Duodenal mucosa (tissue), 2 donors: ENCODE data around the gene PLXNB2.

Experiments
- H3K27ac ChIP-seq: one replicate; pipeline ENCODE4 v1.7.0; 2013; ENCODE audit warnings: low read depth, low read length
- H3K27me3 ChIP-seq, 2 donors: one replicate each; pipeline ENCODE4 v1.7.0; 2013; ENCODE audit warnings: low read length in 2 of 2, control low read depth in 1 of 2; ENCODE audit not compliant: insufficient read depth in 2 of 2, control insufficient read depth in 1 of 2
- H3K36me3 ChIP-seq, 2 donors: one replicate each; pipeline ENCODE4 v1.7.0; 2013; ENCODE audit warnings: low read length in 2 of 2, control low read depth in 1 of 2; ENCODE audit not compliant: insufficient read depth in 2 of 2, control insufficient read depth in 1 of 2
- H3K4me1 ChIP-seq, 2 donors: one replicate each; pipeline ENCODE4 v1.7.0; 2013; ENCODE audit warnings: low read length in 2 of 2, control low read depth in 1 of 2; ENCODE audit not compliant: insufficient read depth in 2 of 2, control insufficient read depth in 1 of 2
- H3K4me3 ChIP-seq, 2 donors: one replicate each; pipeline ENCODE4 v1.7.0; 2013; ENCODE audit warnings: low read length in 2 of 2, low read depth in 1 of 2
- H3K9ac ChIP-seq, 2 donors: one replicate each; pipeline ENCODE4 v1.7.0; 2013; ENCODE audit warnings: low read length in 2 of 2, low read depth in 1 of 2
- H3K9me3 ChIP-seq, 2 donors: one replicate each; pipeline ENCODE4 v1.7.0; 2013; ENCODE audit warnings: low read length in 2 of 2, control low read depth in 1 of 2; ENCODE audit not compliant: control insufficient read depth in 1 of 2

PLXNB2 gene

DNA sequence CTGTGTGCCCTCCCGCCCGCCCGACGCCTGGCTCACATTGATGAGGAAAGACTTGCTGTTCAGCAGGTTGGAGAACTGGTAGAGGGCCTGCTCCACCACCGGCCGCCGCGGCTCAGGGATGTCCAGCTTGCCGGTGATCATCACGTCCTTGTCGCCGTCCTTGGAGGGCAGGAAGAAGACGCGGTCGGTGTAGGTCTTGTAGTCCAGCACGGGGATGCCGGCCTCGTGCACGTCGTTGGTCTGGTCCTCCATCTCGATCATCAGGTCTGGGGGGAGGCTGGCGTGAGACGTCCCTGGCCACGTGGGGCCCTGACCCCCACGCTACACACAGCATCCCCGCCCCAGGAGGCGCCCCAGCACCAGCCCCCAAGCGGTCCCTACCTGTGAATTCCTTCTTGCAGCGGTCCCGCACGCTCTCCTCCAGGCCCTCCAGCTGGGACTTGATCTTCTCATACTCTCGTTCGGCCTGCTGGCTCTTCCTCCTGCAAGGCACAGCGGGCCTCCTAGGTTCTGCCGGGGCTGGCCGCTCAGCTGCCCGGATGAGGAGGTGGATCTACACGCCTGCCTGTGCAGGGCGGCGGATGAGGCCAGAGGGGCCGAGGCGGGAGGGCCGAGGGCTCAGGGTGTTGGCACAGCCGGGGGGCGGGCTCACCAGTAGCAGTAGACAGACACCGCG lies 26.6 kb downstream of the PLXNB2 start:
- Histone ChIP-seq H3K27me3 (no peaks in the 10 kb centered on the region), H3K4me3 (no peak overlapping the region), H3K27ac (no peak overlapping the region), H3K36me3 (peaks cover 14 to 77% of the 10 kb centered on the region in 2 donors), H3K9me3 (no peaks in the 10 kb centered on the region), H3K9ac (no peak overlapping the region), H3K4me1 (peaks cover 6 to 7% of the 10 kb centered on the region in 2 donors)

DNA sequence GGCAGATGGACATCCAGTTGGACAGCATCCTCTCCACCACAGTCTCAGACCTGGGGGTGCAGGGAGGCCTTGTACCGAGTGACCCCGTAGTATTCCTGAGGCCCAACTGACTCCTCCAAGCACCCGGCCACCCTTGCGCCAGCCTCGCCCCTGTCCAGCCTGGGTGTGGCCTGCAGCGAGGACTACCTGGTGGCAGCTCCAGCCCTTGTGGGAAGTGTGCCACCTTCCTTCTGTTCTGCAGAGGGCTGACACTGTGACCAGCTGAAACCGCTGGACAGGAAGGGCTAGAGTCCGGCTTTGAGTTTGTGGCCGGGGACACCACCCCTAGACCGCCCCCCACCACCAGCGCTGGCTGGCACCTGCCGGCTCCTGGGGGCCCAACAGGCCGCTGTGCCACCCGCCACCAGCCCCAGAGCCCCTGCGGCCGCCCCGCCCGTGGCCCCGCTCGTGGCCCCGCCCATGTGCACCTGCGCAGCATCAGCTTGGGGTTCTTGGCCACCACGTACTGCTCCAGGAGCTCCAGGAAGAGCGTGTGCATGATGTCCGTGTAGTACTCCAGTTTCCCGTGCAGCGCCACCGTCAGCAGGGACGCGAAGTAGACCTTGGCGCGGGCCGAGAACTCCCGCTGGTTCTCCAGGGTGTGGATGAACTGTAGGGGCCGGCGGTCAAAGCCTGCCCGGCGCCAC lies 27.3 kb downstream of the PLXNB2 start:
- Histone ChIP-seq H3K9me3 (no peaks in the 10 kb centered on the region), H3K27ac (no peak overlapping the region), H3K9ac (no peak overlapping the region), H3K4me3 (no peak overlapping the region), H3K36me3 (peaks cover 17 to 80% of the 10 kb centered on the region in 2 donors), H3K27me3 (no peaks in the 10 kb centered on the region), H3K4me1 (peaks cover 6 to 7% of the 10 kb centered on the region in 2 donors)

DNA sequence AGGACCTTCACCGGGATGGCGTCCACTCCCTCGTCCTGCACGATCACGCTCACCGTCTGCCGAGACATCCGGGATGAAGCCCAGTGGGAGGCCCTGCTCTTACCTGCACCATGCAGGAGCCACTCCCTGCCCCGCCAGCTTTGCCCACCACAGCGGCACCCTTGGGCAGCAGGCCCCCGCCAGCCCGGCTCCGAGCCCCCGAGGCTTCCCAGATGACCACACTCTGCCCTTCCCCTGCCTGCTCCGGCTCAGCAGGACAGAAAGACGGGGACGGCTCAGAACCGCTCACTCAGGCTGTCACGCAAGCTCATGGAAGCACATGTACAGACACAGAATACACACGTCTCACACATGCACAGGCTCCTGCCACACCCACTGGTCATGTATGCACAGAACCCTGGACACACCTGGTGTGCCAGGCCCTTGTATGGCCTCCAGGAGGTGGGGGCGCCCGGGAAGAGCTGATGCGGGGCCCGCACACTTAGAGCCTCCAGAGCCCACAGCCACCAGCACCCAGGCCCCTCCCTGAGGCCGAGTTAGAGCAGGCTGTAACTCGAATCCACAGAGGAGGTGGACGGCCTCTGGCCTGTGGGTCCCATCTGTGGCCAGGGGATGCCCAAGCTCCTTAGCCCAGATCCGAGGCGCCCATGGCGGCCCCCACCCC lies 28.4 kb downstream of the PLXNB2 start:
- peaks cover 21 to 76% of the 10 kb centered on the region in 2 donors for H3K36me3 ChIP-seq
- H3K4me1 ChIP-seq = peaks cover 6 to 7% of the 10 kb centered on the region in 2 donors
- H3K9me3 ChIP-seq = no peaks in the 10 kb centered on the region
- H3K4me3 ChIP-seq = no peak overlapping the region
- no peak overlapping the region for H3K9ac ChIP-seq
- H3K27me3 ChIP-seq = no peaks in the 10 kb centered on the region
- no peak overlapping the region for H3K27ac ChIP-seq

DNA sequence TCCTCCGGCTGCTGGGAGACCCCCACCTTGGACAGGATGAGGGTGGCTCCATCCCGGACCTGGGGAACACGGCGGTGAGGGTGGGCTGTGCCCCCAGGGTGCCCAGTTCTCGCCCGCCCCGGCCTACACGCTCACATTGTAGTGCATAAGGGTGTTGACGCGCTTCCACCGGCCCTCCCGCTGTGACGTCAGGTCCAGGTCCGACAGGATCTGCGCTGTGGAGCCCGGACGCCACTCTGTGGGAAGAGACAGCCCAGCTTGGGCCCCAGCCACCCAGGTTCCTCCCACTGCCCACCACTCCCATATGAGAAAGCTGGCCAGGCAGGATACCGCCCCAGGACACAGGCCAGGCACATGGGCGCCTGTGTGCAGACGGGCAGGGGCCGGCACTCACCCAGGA lies 29.0 kb downstream of the PLXNB2 start:
- H3K27ac ChIP-seq = no peak overlapping the region
- H3K27me3 ChIP-seq = no peaks in the 10 kb centered on the region
- peaks cover 21 to 73% of the 10 kb centered on the region in 2 donors for H3K36me3 ChIP-seq
- H3K4me3 ChIP-seq = no peak overlapping the region
- H3K9me3 ChIP-seq = no peaks in the 10 kb centered on the region
- H3K4me1 ChIP-seq = peaks cover 6 to 7% of the 10 kb centered on the region in 2 donors
- H3K9ac ChIP-seq = no peak overlapping the region

DNA sequence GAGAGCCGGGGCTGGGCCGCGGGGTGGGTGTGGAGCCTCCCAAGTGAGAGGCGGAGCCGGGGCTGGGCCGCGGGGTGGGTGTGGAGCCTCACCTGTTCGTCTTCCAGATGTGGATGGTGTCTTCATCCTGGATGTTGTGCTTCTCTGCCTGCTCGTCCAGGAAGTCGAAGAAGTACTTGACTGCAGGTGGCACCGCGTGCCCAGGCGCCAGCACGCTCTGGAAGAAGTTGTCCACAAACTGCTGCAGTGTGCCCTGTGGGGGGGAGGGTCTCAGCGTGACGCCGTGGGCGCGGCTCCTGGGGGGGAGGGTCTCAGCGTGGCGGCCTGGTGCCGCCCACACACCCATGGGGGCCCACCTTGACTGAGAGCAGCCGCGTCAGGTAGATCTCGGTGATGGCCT lies 29.7 kb downstream of the PLXNB2 start:
- no peak overlapping the region for H3K9ac ChIP-seq
- peaks cover 2 to 4% of the 10 kb centered on the region in 2 donors for H3K4me1 ChIP-seq
- no peak overlapping the region for H3K4me3 ChIP-seq
- no peak overlapping the region for H3K27ac ChIP-seq
- no peaks in the 10 kb centered on the region for H3K9me3 ChIP-seq
- H3K27me3 ChIP-seq = no peaks in the 10 kb centered on the region
- H3K36me3 ChIP-seq = peaks cover 21 to 66% of the 10 kb centered on the region in 2 donors

DNA sequence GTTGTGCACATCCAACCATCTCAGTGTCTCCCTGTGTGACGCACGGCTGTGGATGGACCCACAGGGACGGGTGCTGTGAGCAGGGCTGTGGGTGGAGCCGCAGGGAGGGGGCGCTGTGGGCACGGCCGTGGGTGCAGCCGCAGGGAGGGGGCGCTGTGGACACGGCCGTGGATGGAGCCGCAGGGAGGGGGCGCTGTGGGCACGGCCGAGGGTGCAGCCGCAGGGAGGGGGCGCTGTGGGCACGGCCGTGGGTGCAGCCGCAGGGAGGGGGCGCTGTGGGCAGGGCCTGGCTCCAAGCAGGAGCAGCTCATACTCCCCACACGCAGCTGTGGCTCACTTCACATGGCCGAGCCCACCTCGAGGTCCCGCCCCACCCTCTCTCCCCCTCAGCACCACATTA lies 31.3 kb downstream of the PLXNB2 start:
- Histone ChIP-seq H3K9ac (no peak overlapping the region), H3K36me3 (peaks cover 13 to 51% of the 10 kb centered on the region in 2 donors), H3K4me3 (no peak overlapping the region), H3K27me3 (no peaks in the 10 kb centered on the region), H3K4me1 (peaks cover 4% of the 10 kb centered on the region in 2 donors), H3K9me3 (no peaks in the 10 kb centered on the region), H3K27ac (no peak overlapping the region)

DNA sequence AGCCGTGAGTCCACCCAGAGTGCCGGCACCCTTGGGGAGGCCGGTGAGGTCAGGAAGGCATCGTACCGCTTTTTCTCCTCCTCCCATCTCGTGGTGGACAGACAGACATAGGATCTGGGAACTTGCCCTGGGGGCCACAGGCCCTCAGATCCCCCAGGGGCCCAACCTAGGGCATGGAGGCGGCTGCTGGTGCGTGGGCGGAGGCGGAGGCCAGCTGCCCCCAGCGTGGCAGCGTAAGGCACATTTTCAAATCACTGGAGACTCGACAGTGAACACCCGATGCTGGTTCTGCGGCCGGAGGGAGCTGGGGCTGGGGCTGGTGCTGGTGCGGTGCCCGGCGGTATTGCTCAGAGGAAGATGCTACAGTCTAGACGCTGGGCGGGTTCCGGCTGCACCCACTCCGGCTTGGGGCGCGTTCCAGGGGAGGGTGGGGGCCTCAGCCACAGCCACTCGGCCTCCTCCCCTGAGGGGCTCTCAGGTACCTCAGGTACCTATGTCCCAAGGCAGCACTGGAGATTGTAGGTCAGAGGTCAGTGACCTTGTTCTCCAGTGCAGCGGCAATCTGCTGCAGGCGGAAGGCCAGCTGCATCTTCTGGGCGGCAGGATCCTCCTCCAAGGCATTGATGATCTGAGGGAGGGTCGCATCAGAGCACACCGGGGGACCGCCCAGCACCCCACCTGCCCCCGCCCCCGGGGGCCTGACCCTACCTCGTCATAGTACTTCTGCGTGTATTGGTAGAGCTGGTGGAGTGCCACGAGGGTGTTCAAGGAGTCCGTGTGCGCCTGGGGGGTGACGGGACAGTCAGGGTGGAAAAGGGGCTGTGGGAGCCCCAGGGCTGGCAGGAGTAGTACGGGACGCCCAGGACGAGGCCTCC lies 32.0 kb downstream of the PLXNB2 start:
- Histone ChIP-seq H3K4me3 (no peak overlapping the region), H3K36me3 (peaks cover 12 to 45% of the 10 kb centered on the region in 2 donors)

DNA sequence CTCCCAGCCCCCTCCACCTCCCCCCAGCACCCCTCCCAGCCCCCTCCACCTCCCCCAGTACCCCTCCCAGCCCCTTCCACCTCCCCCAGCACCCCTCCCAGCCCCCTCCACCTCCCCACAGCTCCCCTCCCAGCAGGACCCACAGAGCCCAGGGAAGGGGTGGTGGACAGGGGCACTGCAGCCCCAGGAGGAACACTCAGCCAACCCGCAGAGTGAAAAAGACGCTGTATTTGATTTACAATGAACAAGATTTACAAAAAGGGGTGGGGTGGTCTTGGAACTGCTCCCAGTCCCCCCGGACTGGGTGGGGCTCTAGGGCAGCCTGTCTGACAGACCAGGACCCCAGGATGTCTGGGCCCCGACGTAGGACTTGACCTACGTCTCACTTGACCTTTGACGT lies 32.7 kb downstream of the PLXNB2 start:
- Histone ChIP-seq H3K9ac (no peak overlapping the region), H3K27ac (no peak overlapping the region), H3K9me3 (no peaks in the 10 kb centered on the region), H3K36me3 (peaks cover 12 to 41% of the 10 kb centered on the region in 2 donors), H3K27me3 (peaks cover 0 to 5% of the 10 kb centered on the region in 2 donors), H3K4me3 (no peak overlapping the region), H3K4me1 (peaks cover 7 to 12% of the 10 kb centered on the region in 2 donors)

More for the DNA sequence above, 32.0 kb downstream of the PLXNB2 start:
- peaks cover 0 to 5% of the 10 kb centered on the region in 2 donors for H3K27me3 ChIP-seq
- no peak overlapping the region for H3K27ac ChIP-seq
- peaks cover 7 to 11% of the 10 kb centered on the region in 2 donors for H3K4me1 ChIP-seq
- no peaks in the 10 kb centered on the region for H3K9me3 ChIP-seq
- H3K9ac ChIP-seq = no peak overlapping the region

DNA sequence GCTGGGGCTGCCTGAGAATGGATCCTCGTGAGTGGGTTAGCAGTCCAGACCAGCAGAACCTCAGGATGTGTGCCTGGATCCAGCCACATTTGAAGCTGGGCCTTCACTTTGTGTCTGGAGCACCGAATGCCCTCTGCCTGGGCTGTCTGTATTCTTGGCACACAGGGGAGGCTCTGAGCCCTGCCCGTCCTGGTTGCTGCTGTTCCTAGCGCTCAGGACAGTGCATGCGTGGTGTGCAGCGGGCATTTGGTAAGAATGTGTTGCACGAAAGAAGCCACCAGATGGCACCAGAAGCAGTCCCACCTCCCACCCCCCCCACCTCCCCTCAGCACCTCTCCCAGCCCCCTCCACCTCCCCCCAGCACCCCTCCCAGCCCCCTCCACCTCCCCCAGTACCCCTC lies 33.1 kb downstream of the PLXNB2 start:
- Histone ChIP-seq H3K4me1 (peaks cover 9 to 16% of the 10 kb centered on the region in 2 donors), H3K27ac (no peak overlapping the region)

More for the DNA sequence above, 33.1 kb downstream of the PLXNB2 start:
- Histone ChIP-seq H3K36me3 (peaks cover 10 to 36% of the 10 kb centered on the region in 2 donors), H3K27me3 (peaks cover 2 to 5% of the 10 kb centered on the region in 2 donors), H3K9ac (no peak overlapping the region), H3K4me3 (no peak overlapping the region), H3K9me3 (no peaks in the 10 kb centered on the region)
